22Rv1 (cell line): ENCODE data around the gene IL17RC.

Source experiments
- ZFX ChIP-seq: fragments of 450-650 bp; IDR thresholded peaks from 2 replicates; pipeline ENCODE4 v1.6.1; 2017; ENCODE audit warnings: antibody characterized with exemption, borderline replicate concordance
- TF ChIP-seq, protein P1 (sequence below): fragments of 450-650 bp; IDR thresholded peaks from 2 replicates; pipeline ENCODE4 v1.5.1; 2017; ENCODE audit warnings: mild to moderate bottlenecking

DNA sequence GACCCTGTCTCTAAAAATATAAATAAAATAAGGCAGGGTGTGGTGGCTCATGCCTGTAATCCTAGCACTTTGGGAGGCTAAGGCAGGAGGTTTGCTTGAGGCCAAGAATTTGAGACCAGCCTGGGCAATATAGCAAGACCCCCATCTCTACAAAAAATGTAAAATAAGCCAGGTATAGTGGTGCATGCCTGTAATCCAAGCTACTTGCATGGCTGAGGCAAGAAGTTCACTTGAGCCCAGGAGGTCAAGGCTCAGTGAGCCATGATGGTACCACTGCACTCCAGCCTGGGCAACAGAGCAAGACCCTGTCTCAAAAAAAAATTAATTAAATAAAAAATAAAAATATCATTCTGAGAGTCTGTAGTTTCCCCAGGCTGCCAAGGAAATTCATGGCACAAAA is 30.6 kb upstream of the IL17RC start:
- TF ChIP-seq, protein P1, sequence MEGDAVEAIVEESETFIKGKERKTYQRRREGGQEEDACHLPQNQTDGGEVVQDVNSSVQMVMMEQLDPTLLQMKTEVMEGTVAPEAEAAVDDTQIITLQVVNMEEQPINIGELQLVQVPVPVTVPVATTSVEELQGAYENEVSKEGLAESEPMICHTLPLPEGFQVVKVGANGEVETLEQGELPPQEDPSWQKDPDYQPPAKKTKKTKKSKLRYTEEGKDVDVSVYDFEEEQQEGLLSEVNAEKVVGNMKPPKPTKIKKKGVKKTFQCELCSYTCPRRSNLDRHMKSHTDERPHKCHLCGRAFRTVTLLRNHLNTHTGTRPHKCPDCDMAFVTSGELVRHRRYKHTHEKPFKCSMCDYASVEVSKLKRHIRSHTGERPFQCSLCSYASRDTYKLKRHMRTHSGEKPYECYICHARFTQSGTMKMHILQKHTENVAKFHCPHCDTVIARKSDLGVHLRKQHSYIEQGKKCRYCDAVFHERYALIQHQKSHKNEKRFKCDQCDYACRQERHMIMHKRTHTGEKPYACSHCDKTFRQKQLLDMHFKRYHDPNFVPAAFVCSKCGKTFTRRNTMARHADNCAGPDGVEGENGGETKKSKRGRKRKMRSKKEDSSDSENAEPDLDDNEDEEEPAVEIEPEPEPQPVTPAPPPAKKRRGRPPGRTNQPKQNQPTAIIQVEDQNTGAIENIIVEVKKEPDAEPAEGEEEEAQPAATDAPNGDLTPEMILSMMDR: no peak
- TF ChIP-seq ZFX: no peak
